ENCODE data around the gene TMC1. TPM values are rescaled to one million over a fixed set of nuclear protein-coding genes. Genes with fewer than 3 reads are reported as not detected.

TMC1 gene
- total RNA-seq, 2 donors from 2014 or later: 0.09 TPM; not detected in 1

GRCh38 chr9:72633966-72634365, 112.6 kb downstream of the TMC1 start:
- Histone ChIP-seq H3K27ac (ENCODE audit: low read depth, low read length) (no peak overlapping the region), H3K36me3 (ENCODE audit: control insufficient read depth, insufficient read depth, low read length) (no peaks in the 10 kb centered on the region), H3K9ac (ENCODE audit: extremely low read depth, low read length, poor library complexity, severe bottlenecking) (no peak overlapping the region), H3K4me3 (ENCODE audit: low read length) (no peak overlapping the region), H3K4me1 (ENCODE audit: control insufficient read depth, insufficient read depth, low read length) (no peaks in the 10 kb centered on the region), H3K9me3 (ENCODE audit: control insufficient read depth, low read length) (peaks cover 17% of the 10 kb centered on the region), H3K27me3 (ENCODE audit: control insufficient read depth, insufficient read depth, low read length, poor library complexity, severe bottlenecking) (no peaks in the 10 kb centered on the region)
- peaks cover 6% of the 10 kb centered on the region for H3K36me3 Mint-ChIP-seq (ENCODE audit: low read depth)
- no peak for DNase-seq
- H3K9me3 Mint-ChIP-seq: peaks cover 20% of the 10 kb centered on the region
- no peak overlapping the region for H3K27ac Mint-ChIP-seq
- peaks cover 1% of the 10 kb centered on the region for H3K4me1 Mint-ChIP-seq
- H3K27me3 Mint-ChIP-seq (ENCODE audit: insufficient read depth): no peaks in the 10 kb centered on the region
- no peak overlapping the region for H3K4me3 Mint-ChIP-seq
- TF ChIP-seq CTCF (conservative IDR thresholded peaks at IDR 0.05): no peak
- WGBS, 2 experiments (ENCODE audit: insufficient coverage in 1 of 2, insufficient read length in 1 of 2): 93 to 94% methylated on average over 4 to 5 of the region's 5 CpGs

GRCh38 chr9:72635197-72635596, 113.8 kb downstream of the TMC1 start:
- Mint-ChIP-seq H3K4me1 (peaks cover 1% of the 10 kb centered on the region), H3K4me3 (no peak overlapping the region), H3K36me3 (ENCODE audit: low read depth) (peaks cover 6% of the 10 kb centered on the region), H3K27ac (no peak overlapping the region), H3K27me3 (ENCODE audit: insufficient read depth) (no peaks in the 10 kb centered on the region), H3K9me3 (peaks cover 20% of the 10 kb centered on the region)
- peaks cover 17% of the 10 kb centered on the region for H3K9me3 ChIP-seq (ENCODE audit: control insufficient read depth, low read length)
- TF ChIP-seq CTCF (conservative IDR thresholded peaks at IDR 0.05): no peak
- peak; percentile 70 for DNase-seq
- H3K27me3 ChIP-seq (ENCODE audit: control insufficient read depth, insufficient read depth, low read length, poor library complexity, severe bottlenecking): no peaks in the 10 kb centered on the region
- no peaks in the 10 kb centered on the region for H3K4me1 ChIP-seq (ENCODE audit: control insufficient read depth, insufficient read depth, low read length)
- H3K36me3 ChIP-seq (ENCODE audit: control insufficient read depth, insufficient read depth, low read length): no peaks in the 10 kb centered on the region
- no peak overlapping the region for H3K27ac ChIP-seq (ENCODE audit: low read depth, low read length)
- H3K9ac ChIP-seq (ENCODE audit: extremely low read depth, low read length, poor library complexity, severe bottlenecking): no peak overlapping the region
- no peak overlapping the region for H3K4me3 ChIP-seq (ENCODE audit: low read length)
- 100% methylated on average over 1 of the region's 1 CpG for WGBS, 2 experiments (ENCODE audit: insufficient coverage in 1 of 2, insufficient read length in 1 of 2)

DNA sequence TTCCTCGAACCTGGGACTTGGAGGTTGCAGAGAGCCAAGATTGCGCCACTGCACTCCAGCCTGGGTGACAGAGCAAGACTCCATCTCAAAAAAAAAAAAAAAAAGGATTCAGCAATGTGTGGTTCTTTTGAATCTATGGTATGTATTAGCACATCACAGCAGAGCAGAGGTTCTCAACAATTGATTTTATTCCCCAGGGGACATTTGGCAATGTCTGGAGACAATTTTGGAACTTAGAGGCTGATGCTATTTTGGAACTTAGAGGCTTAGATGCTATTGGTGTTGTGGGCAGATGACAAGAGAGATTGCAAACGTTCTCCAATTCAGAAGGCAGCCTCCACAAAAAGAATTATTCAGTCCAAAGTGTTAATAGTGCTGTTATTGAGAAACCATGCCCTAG, 115.2 kb downstream of the TMC1 start:
- DNase-seq: no peak
- 90 to 100% methylated on average over 1 to 3 of the region's 3 CpGs for WGBS, 2 experiments (ENCODE audit: insufficient coverage in 1 of 2, insufficient read length in 1 of 2)

More for the DNA sequence above, 115.2 kb downstream of the TMC1 start:
- no peak overlapping the region for H3K4me3 ChIP-seq (ENCODE audit: low read length)
- no peak overlapping the region for H3K9ac ChIP-seq (ENCODE audit: extremely low read depth, low read length, poor library complexity, severe bottlenecking)
- peaks cover 17% of the 10 kb centered on the region for H3K9me3 ChIP-seq (ENCODE audit: control insufficient read depth, low read length)
- H3K27me3 Mint-ChIP-seq (ENCODE audit: insufficient read depth): no peaks in the 10 kb centered on the region
- no peaks in the 10 kb centered on the region for H3K36me3 ChIP-seq (ENCODE audit: control insufficient read depth, insufficient read depth, low read length)
- no peak overlapping the region for H3K27ac Mint-ChIP-seq
- H3K4me1 ChIP-seq (ENCODE audit: control insufficient read depth, insufficient read depth, low read length): no peaks in the 10 kb centered on the region
- H3K4me3 Mint-ChIP-seq: no peak overlapping the region
- H3K9me3 Mint-ChIP-seq: peaks cover 20% of the 10 kb centered on the region
- H3K4me1 Mint-ChIP-seq: peaks cover 1% of the 10 kb centered on the region
- peaks cover 6% of the 10 kb centered on the region for H3K36me3 Mint-ChIP-seq (ENCODE audit: low read depth)
- no peaks in the 10 kb centered on the region for H3K27me3 ChIP-seq (ENCODE audit: control insufficient read depth, insufficient read depth, low read length, poor library complexity, severe bottlenecking)
- no peak for TF ChIP-seq CTCF (conservative IDR thresholded peaks at IDR 0.05)
- H3K27ac ChIP-seq (ENCODE audit: low read depth, low read length): no peak overlapping the region
